SK-N-SH treated with all-trans-retinoic acid at 6 μM for 48 hours (cell line): ENCODE data around the gene RALGAPA1.

Experiments
- ATAC-seq: fragments of 200-7000 bp; cut with Tn5 transposase; 3 replicates; pipeline ENCODE4 v1.9.1; 2020; ENCODE audit warnings: mild to moderate bottlenecking, moderate library complexity
- BACH2 ChIP-seq: fragments of 250-450 bp; sonication (Bioruptor Pico); IDR thresholded peaks from 2 replicates; pipeline ENCODE4 v1.9.0; 2021; ENCODE audit warnings: mild to moderate bottlenecking, borderline replicate concordance
- CREB5 ChIP-seq: fragments of 250-450 bp; sonication (Bioruptor Pico); IDR thresholded peaks from 2 replicates; pipeline ENCODE4 v1.5.1; 2020; ENCODE audit warnings: low read depth, mild to moderate bottlenecking, moderate library complexity
- CSDC2 ChIP-seq: fragments of 250-450 bp; sonication (Bioruptor Pico); IDR thresholded peaks from 2 replicates; pipeline ENCODE4 v1.5.0; 2020; ENCODE audit warnings: mild to moderate bottlenecking, moderate library complexity
- GLIS3 ChIP-seq: fragments of 250-450 bp; sonication (Bioruptor Pico); IDR thresholded peaks from 2 replicates; pipeline ENCODE4 v1.5.0; 2020; ENCODE audit warnings: mild to moderate bottlenecking, moderate library complexity
- ISL1 ChIP-seq: fragments of 250-450 bp; sonication (Bioruptor Pico); IDR thresholded peaks from 2 replicates; pipeline ENCODE4 v2.1.2; 2022; ENCODE audit warnings: mild to moderate bottlenecking, moderate library complexity
- OSR1 ChIP-seq: fragments of 250-450 bp; sonication (Bioruptor Pico); IDR thresholded peaks from 2 replicates; pipeline ENCODE4 v1.8.0; 2022; ENCODE audit warnings: moderate library complexity, mild to moderate bottlenecking, inconsistent platforms
- PATZ1 ChIP-seq: fragments of 250-450 bp; sonication (Bioruptor Pico); IDR thresholded peaks from 2 replicates; pipeline ENCODE4 v1.8.0; 2020; ENCODE audit warnings: mild to moderate bottlenecking, moderate library complexity, borderline replicate concordance
- PPARA ChIP-seq: fragments of 250-450 bp; sonication (Bioruptor Pico); IDR thresholded peaks from 2 replicates; pipeline ENCODE4 v1.5.0; 2020; ENCODE audit warnings: mild to moderate bottlenecking, borderline replicate concordance
- RARB ChIP-seq: fragments of 250-450 bp; sonication (Bioruptor Pico); IDR thresholded peaks from 2 replicates; pipeline ENCODE4 v1.8.0; 2021; ENCODE audit warnings: mild to moderate bottlenecking, moderate library complexity
- SNAI2 ChIP-seq: fragments of 250-450 bp; sonication (Bioruptor Pico); IDR thresholded peaks from 2 replicates; pipeline ENCODE4 v1.5.0; 2020; ENCODE audit warnings: mild to moderate bottlenecking, moderate library complexity
- TCF4 ChIP-seq: fragments of 250-450 bp; sonication (Bioruptor Pico); IDR thresholded peaks from 2 replicates; pipeline ENCODE4 v1.8.0; 2021; ENCODE audit warnings: mild to moderate bottlenecking, moderate library complexity, borderline replicate concordance
- TOX ChIP-seq: fragments of 250-450 bp; sonication (Bioruptor Pico); IDR thresholded peaks from 2 replicates; pipeline ENCODE4 v1.8.0; 2021; ENCODE audit warnings: mild to moderate bottlenecking, moderate library complexity, borderline replicate concordance
- ZC3H10 ChIP-seq: fragments of 250-450 bp; sonication (Bioruptor Pico); IDR thresholded peaks from 2 replicates; pipeline ENCODE4 v1.5.1; 2021; ENCODE audit warnings: mild to moderate bottlenecking, moderate library complexity
- ZFP3 ChIP-seq: fragments of 250-450 bp; sonication (Bioruptor Pico); IDR thresholded peaks from 2 replicates; pipeline ENCODE4 v1.5.0; 2020; ENCODE audit warnings: mild to moderate bottlenecking, moderate library complexity
- ZFP30 ChIP-seq: fragments of 450-650 bp; formaldehyde crosslinking; IDR thresholded peaks from 2 replicates; pipeline ENCODE4 v1.5.0; 2022; ENCODE audit warnings: mild to moderate bottlenecking, moderate library complexity
- ZNF565 ChIP-seq: fragments of 450-650 bp; formaldehyde crosslinking; conservative IDR thresholded peaks from 2 replicates; pipeline ENCODE4 v1.5.0; 2020; ENCODE audit warnings: low read depth, mild to moderate bottlenecking, moderate library complexity
- ZNF70 ChIP-seq: fragments of 450-650 bp; formaldehyde crosslinking; IDR thresholded peaks from 2 replicates; pipeline ENCODE4 v1.5.0; 2020; ENCODE audit warnings: mild to moderate bottlenecking, moderate library complexity
- ZNF8 ChIP-seq: fragments of 450-650 bp; formaldehyde crosslinking; IDR thresholded peaks from 2 replicates; pipeline ENCODE4 v1.5.0; 2020; ENCODE audit warnings: mild to moderate bottlenecking, moderate library complexity
- TF ChIP-seq, protein P1 (sequence below): fragments of 250-450 bp; sonication (Bioruptor Pico); IDR thresholded peaks from 2 replicates; pipeline ENCODE4 v1.8.0; 2021; ENCODE audit warnings: low read depth, mild to moderate bottlenecking, moderate library complexity, borderline replicate concordance
- TF ChIP-seq, protein P2 (sequence below): fragments of 250-450 bp; sonication (Bioruptor Pico); IDR thresholded peaks from 2 replicates; pipeline ENCODE4 v1.5.0; 2020; ENCODE audit warnings: mild to moderate bottlenecking, moderate library complexity
- TF ChIP-seq, protein P3 (sequence below): fragments of 250-450 bp; sonication (Bioruptor Pico); IDR thresholded peaks from 2 replicates; pipeline ENCODE4 v1.5.1; 2021; ENCODE audit warnings: mild to moderate bottlenecking, moderate library complexity

Gene RALGAPA1

GRCh38 chr14:35818346-35819115 lies 9.4 kb upstream of the RALGAPA1 start:
- ATAC-seq, result peak; percentile 84
- TF ChIP-seq TOX (CRISPR knock-in tag) (no peak), TCF4 (no peak), GLIS3 (no peak)
- TF ChIP-seq, all 23 proteins: peak for 0

GRCh38 chr14:35814371-35815005 lies 5.4 kb upstream of the RALGAPA1 start:
- TF ChIP-seq ISL1 (CRISPR knock-in tag), result no peak
- TF ChIP-seq SNAI2 (CRISPR knock-in tag), result no peak
- no peak for TF ChIP-seq BACH2 (CRISPR knock-in tag)
- peak; percentile 93 for ATAC-seq

GRCh38 chr14:35810963-35811362 lies 1.9 kb upstream of the RALGAPA1 start:
- TF ChIP-seq ZNF565 (CRISPR knock-in tag) (no peak), ZNF8 (no peak), PPARA (CRISPR knock-in tag) (no peak), OSR1 (CRISPR knock-in tag) (no peak), RARB (CRISPR knock-in tag) (no peak), ZC3H10 (no peak), ZFP3 (CRISPR knock-in tag) (no peak), ZNF70 (CRISPR knock-in tag) (no peak), GLIS3 (no peak), TCF4 (no peak), TOX (CRISPR knock-in tag) (no peak), BACH2 (CRISPR knock-in tag) (no peak), SNAI2 (CRISPR knock-in tag) (no peak)
- TF ChIP-seq, protein P1, sequence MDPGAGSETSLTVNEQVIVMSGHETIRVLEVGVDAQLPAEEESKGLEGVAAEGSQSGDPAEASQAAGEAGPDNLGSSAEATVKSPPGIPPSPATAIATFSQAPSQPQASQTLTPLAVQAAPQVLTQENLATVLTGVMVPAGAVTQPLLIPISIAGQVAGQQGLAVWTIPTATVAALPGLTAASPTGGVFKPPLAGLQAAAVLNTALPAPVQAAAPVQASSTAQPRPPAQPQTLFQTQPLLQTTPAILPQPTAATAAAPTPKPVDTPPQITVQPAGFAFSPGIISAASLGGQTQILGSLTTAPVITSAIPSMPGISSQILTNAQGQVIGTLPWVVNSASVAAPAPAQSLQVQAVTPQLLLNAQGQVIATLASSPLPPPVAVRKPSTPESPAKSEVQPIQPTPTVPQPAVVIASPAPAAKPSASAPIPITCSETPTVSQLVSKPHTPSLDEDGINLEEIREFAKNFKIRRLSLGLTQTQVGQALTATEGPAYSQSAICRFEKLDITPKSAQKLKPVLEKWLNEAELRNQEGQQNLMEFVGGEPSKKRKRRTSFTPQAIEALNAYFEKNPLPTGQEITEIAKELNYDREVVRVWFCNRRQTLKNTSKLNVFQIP (CRISPR knock-in tag), result no peak
- TF ChIP-seq, protein P2, sequence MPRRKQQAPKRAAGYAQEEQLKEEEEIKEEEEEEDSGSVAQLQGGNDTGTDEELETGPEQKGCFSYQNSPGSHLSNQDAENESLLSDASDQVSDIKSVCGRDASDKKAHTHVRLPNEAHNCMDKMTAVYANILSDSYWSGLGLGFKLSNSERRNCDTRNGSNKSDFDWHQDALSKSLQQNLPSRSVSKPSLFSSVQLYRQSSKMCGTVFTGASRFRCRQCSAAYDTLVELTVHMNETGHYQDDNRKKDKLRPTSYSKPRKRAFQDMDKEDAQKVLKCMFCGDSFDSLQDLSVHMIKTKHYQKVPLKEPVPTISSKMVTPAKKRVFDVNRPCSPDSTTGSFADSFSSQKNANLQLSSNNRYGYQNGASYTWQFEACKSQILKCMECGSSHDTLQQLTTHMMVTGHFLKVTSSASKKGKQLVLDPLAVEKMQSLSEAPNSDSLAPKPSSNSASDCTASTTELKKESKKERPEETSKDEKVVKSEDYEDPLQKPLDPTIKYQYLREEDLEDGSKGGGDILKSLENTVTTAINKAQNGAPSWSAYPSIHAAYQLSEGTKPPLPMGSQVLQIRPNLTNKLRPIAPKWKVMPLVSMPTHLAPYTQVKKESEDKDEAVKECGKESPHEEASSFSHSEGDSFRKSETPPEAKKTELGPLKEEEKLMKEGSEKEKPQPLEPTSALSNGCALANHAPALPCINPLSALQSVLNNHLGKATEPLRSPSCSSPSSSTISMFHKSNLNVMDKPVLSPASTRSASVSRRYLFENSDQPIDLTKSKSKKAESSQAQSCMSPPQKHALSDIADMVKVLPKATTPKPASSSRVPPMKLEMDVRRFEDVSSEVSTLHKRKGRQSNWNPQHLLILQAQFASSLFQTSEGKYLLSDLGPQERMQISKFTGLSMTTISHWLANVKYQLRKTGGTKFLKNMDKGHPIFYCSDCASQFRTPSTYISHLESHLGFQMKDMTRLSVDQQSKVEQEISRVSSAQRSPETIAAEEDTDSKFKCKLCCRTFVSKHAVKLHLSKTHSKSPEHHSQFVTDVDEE, result no peak
- ATAC-seq, result no peak

DNA sequence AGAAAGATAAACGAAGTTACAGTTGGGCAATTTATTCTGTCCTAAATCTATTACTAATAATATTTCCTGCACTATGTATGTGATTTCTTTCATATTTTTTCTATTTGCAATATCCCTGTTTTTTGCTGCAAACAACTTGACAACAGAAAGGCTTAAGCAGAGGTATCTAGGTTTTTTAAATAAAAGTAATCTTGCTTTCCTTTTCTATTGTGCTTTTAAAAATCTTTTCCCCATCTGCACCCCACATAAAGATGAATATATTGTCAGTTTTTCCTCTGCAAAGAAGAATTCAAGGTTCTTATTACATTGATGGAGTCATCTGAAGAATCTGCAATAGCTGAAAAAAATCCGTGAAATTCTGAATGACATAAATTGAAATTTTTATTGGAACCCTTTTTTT lies 502 bp upstream of the RALGAPA1 start:
- no peak for ATAC-seq
- TF ChIP-seq ZC3H10, result no peak
- TF ChIP-seq, protein P2, result no peak
- no peak for TF ChIP-seq BACH2 (CRISPR knock-in tag)
- TF ChIP-seq RARB (CRISPR knock-in tag), result no peak
- TF ChIP-seq CSDC2 (CRISPR knock-in tag), result no peak
- no peak for TF ChIP-seq ZNF8
- TF ChIP-seq PATZ1 (CRISPR knock-in tag), result no peak
- no peak for TF ChIP-seq ZFP30 (CRISPR knock-in tag)
- TF ChIP-seq ISL1 (CRISPR knock-in tag), result no peak
- no peak for TF ChIP-seq ZNF565 (CRISPR knock-in tag)
- TF ChIP-seq, protein P3, sequence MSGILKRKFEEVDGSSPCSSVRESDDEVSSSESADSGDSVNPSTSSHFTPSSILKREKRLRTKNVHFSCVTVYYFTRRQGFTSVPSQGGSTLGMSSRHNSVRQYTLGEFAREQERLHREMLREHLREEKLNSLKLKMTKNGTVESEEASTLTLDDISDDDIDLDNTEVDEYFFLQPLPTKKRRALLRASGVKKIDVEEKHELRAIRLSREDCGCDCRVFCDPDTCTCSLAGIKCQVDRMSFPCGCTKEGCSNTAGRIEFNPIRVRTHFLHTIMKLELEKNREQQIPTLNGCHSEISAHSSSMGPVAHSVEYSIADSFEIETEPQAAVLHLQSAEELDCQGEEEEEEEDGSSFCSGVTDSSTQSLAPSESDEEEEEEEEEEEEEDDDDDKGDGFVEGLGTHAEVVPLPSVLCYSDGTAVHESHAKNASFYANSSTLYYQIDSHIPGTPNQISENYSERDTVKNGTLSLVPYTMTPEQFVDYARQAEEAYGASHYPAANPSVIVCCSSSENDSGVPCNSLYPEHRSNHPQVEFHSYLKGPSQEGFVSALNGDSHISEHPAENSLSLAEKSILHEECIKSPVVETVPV (CRISPR knock-in tag), result no peak
- TF ChIP-seq, protein P1 (CRISPR knock-in tag), result no peak
- TF ChIP-seq CREB5 (CRISPR knock-in tag), result no peak
